Thoracic aorta (tissue), 2 donors: ENCODE data around the gene PLSCR2. TPM values are rescaled to one million over a fixed set of nuclear protein-coding genes. Genes with fewer than 3 reads are reported as not detected.
"Not testable (repeated sequence)": the region's sequence is repeated elsewhere in the genome, so short reads cannot be mapped to it uniquely, and the experiment has no call there.

Source experiments
- ATAC-seq: fragments of 150-250 bp; one replicate; pipeline ENCODE4 v1.8.0; 2017; ENCODE audit warnings: low read depth; ENCODE audit not compliant: insufficient number of reproducible peaks, low FRiP score
- DNase-seq: peaks from one replicate; pipeline ENCODE4 v3.0.0-alpha.2; 2020; ENCODE audit warnings: low spot score
- H3K27ac ChIP-seq, 2 donors: fragments of 200-600 bp; sonication (generic); 1 replicate in 1 of 2; 2 replicates in 1 of 2; pipeline ENCODE4 v1.5.1; 2016; ENCODE audit warnings: mild to moderate bottlenecking in 2 of 2, moderate library complexity in 2 of 2
- H3K27me3 ChIP-seq: fragments of 200-600 bp; sonication (generic); replicated peaks from 2 replicates; pipeline ENCODE4 v1.6.0; 2016; ENCODE audit warnings: mild to moderate bottlenecking; ENCODE audit not compliant: insufficient read depth
- H3K36me3 ChIP-seq: fragments of 200-600 bp; sonication (generic); one replicate; pipeline ENCODE4 v1.5.1; 2016
- H3K4me1 ChIP-seq, 2 donors: fragments of 200-600 bp; sonication (generic); 1 replicate in 1 of 2; 2 replicates in 1 of 2; pipeline versions ENCODE4 v1.5.1 to v1.6.0; 2016; ENCODE audit warnings: low read depth in 2 of 2, mild to moderate bottlenecking in 1 of 2; ENCODE audit not compliant: control insufficient read depth in 1 of 2
- H3K4me3 ChIP-seq: fragments of 200-600 bp; sonication (generic); 2 replicates; pipeline ENCODE4 v1.5.1; 2016; ENCODE audit warnings: mild to moderate bottlenecking
- H3K9me3 ChIP-seq: fragments of 200-600 bp; sonication (generic); 2 replicates; pipeline ENCODE4 v1.5.1; 2016
- total RNA-seq, 2 donors: library from RNA; depleted of rRNA; stranded (reverse); fragments of >200 nt; gene quantifications; one replicate each; pipeline versions ENCODE4 v1.1.0 to v1.2.3, GENCODE V29; 2016
- TF ChIP-seq, protein P1 (sequence below): fragments of 200-600 bp; sonication (generic); IDR thresholded peaks from one replicate; pipeline ENCODE4 v1.5.1; 2019; ENCODE audit warnings: antibody characterized with exemption

PLSCR2 gene
- total RNA-seq, 2 donors from 2014 or later: 2.9 TPM; not detected in 1

GRCh38 chr3:146421819-146422759, 47.3 kb downstream of the PLSCR2 start:
- H3K27me3 ChIP-seq: no peaks in the 10 kb centered on the region

DNA sequence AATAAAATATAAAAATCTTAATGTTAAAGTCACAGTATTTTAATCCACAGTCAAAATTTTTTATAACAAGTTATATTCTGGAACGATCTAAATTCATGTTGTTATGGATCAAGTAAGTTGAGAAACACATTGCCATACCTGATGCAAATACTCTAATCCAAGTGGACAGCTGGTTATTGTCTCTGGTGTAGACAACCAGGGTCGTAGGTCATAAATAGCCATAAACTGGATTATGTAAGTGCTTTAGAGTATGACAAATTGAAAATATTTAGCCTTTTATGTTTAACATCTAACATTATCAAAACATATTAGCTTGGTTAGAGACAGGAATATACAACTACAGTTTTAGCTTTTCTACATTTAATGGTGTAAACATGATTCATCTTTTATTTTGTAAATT, 53.0 kb downstream of the PLSCR2 start:
- H3K4me1 ChIP-seq: no peaks in the 10 kb centered on the region
- H3K27ac ChIP-seq: no peak overlapping the region
- TF ChIP-seq, protein P1, sequence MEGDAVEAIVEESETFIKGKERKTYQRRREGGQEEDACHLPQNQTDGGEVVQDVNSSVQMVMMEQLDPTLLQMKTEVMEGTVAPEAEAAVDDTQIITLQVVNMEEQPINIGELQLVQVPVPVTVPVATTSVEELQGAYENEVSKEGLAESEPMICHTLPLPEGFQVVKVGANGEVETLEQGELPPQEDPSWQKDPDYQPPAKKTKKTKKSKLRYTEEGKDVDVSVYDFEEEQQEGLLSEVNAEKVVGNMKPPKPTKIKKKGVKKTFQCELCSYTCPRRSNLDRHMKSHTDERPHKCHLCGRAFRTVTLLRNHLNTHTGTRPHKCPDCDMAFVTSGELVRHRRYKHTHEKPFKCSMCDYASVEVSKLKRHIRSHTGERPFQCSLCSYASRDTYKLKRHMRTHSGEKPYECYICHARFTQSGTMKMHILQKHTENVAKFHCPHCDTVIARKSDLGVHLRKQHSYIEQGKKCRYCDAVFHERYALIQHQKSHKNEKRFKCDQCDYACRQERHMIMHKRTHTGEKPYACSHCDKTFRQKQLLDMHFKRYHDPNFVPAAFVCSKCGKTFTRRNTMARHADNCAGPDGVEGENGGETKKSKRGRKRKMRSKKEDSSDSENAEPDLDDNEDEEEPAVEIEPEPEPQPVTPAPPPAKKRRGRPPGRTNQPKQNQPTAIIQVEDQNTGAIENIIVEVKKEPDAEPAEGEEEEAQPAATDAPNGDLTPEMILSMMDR: no peak

More at GRCh38 chr3:146421819-146422759, 47.3 kb downstream of the PLSCR2 start:
- Histone ChIP-seq H3K36me3 (no peaks in the 10 kb centered on the region), H3K27ac (no peak overlapping the region), H3K9me3 (no peaks in the 10 kb centered on the region), H3K4me1 (no peaks in the 10 kb centered on the region), H3K4me3 (no peak overlapping the region)
- TF ChIP-seq, protein P1: no peak
- DNase-seq (no peak), ATAC-seq (no peak)

GRCh38 chr3:146414010-146414409, 55.4 kb downstream of the PLSCR2 start:
- Histone ChIP-seq H3K4me1 (no peaks in the 10 kb centered on the region), H3K27me3 (no peaks in the 10 kb centered on the region), H3K4me3 (no peak overlapping the region), H3K36me3 (no peaks in the 10 kb centered on the region), H3K27ac (no peak overlapping the region), H3K9me3 (peaks cover 6% of the 10 kb centered on the region)
- ATAC-seq (no peak), DNase-seq (no peak)
- TF ChIP-seq, protein P1: no peak

More for the DNA sequence above, 53.0 kb downstream of the PLSCR2 start:
- H3K4me3 ChIP-seq: no peak overlapping the region
- no peaks in the 10 kb centered on the region for H3K27me3 ChIP-seq
- H3K36me3 ChIP-seq: no peaks in the 10 kb centered on the region
- no peak for ATAC-seq
- peaks cover 6% of the 10 kb centered on the region for H3K9me3 ChIP-seq
- no peak for DNase-seq

- not testable (repeated sequence) for H3K4me3 ChIP-seq, H3K4me1 ChIP-seq, H3K27me3 ChIP-seq, H3K9me3 ChIP-seq, H3K27ac ChIP-seq, ATAC-seq, DNase-seq, H3K36me3 ChIP-seq
Measured at GRCh38 chr3:146412711-146413110, 56.6 kb downstream of the PLSCR2 start.

DNA sequence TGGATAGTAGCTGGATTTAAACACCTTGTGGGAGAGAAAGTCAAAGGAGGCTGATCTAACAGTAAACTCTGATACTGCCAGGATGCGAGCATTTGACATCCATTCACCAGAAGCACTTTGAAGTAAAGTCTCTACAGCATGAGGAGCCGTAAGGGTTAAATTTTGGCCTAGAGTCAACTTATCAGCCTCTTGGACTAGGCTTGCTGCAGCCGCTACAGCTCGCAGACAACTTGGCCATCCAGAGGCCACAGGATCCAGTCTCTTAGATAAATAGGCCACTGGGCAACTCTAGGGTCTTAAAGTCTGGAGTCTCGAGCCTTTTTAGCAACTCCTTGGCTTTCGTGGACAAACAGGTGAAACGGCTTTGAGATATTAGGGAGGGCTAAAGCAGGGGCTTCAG, 61.4 kb downstream of the PLSCR2 start:
- Histone ChIP-seq H3K36me3 (no peaks in the 10 kb centered on the region), H3K4me1 (no peaks in the 10 kb centered on the region), H3K27me3 (no peaks in the 10 kb centered on the region), H3K4me3 (no peak overlapping the region), H3K27ac (no peak overlapping the region), H3K9me3 (peaks cover 6% of the 10 kb centered on the region)
- no peak for ATAC-seq
- TF ChIP-seq, protein P1: no peak
- no peak for DNase-seq
